Endothelial cell of umbilical vein (primary cell): ENCODE results near the gene OR52D1. TPM values are rescaled to one million over a fixed set of nuclear protein-coding genes. Genes with fewer than 3 reads are reported as not detected.

Experiments used
- BruUV-seq: library from RNA; stranded (reverse); fragments of 400-500 nt; replicated peaks from 2 replicates; lab custom pipeline; 2021; lab: Mats Ljungman, UMichigan
- CTCF ChIA-PET: fragments of 300-600, 350-600 bp; sonication (Branson Sonifier 250); formaldehyde crosslinking; loops from one replicate; lab custom pipeline; 2021; ENCODE audit warnings: antibody characterized with exemption, inconsistent platforms; lab: Charles Lee
- POLR2A ChIA-PET: fragments of 300-600, 350-600 bp; sonication (Branson Sonifier 250); formaldehyde crosslinking; loops from one replicate; lab custom pipeline; 2021; ENCODE audit warnings: antibody characterized with exemption, inconsistent platforms; lab: Charles Lee
- DNase-seq: peaks from one replicate; pipeline ENCODE4 v3.0.0-alpha.2; 2011; ENCODE audit warnings: low read depth, low spot score
- FAIRE-seq: peaks from 2 replicates; lab custom pipeline; 2011; peaks lifted over from hg19 to GRCh38; lab: Jason Lieb, UNC
- H2AFZ ChIP-seq: 2 replicates; pipeline ENCODE4 v1.6.0; 2012; ENCODE audit warnings: low read depth, low read length, control low read depth, inconsistent platforms
- H3K27ac ChIP-seq: 2 replicates; pipeline ENCODE4 v1.5.1; 2011; ENCODE audit warnings: low read depth, mild to moderate bottlenecking, control low read depth, low read length, moderate library complexity; ENCODE audit not compliant: insufficient read depth
- H3K27me3 ChIP-seq, 2 experiments: 2 replicates each; pipeline versions ENCODE4 v1.6.0 to v1.6.1; 2011; ENCODE audit warnings: low read length in 2 of 2, mixed read lengths in 1 of 2; ENCODE audit not compliant: control insufficient read depth in 2 of 2, insufficient read depth in 2 of 2
- H3K36me3 ChIP-seq, 2 experiments: 2 replicates in 1 of 2; 3 replicates in 1 of 2; pipeline ENCODE4 v1.5.1; 2011; ENCODE audit warnings: low read length in 2 of 2, mild to moderate bottlenecking in 1 of 2, moderate library complexity in 1 of 2; ENCODE audit not compliant: control insufficient read depth in 2 of 2, insufficient read depth in 2 of 2; ENCODE audit errors: extremely low read depth in 1 of 2
- H3K4me1 ChIP-seq: 3 replicates; pipeline ENCODE4 v1.5.1; 2011; ENCODE audit warnings: mild to moderate bottlenecking, low read length; ENCODE audit not compliant: control insufficient read depth, insufficient read depth; ENCODE audit errors: extremely low read depth
- H3K4me2 ChIP-seq: 2 replicates; pipeline ENCODE4 v1.6.1; 2011; ENCODE audit warnings: low read length, control low read depth, mixed read lengths; ENCODE audit not compliant: insufficient read depth
- H3K4me3 ChIP-seq, 3 experiments: fragments of 200-600 bp in 1 of 3; sonication (generic), shearing (Covaris generic) in 1 of 3; replicated peaks in 1 of 3; 2 replicates each; pipeline ENCODE4 v1.5.1; 2011 to 2016; ENCODE audit warnings: control low read depth in 3 of 3, low read length in 3 of 3, mild to moderate bottlenecking in 2 of 3, inconsistent platforms in 1 of 3, low read depth in 1 of 3, moderate library complexity in 1 of 3; ENCODE audit not compliant: insufficient read depth in 1 of 3
- H3K79me2 ChIP-seq: 2 replicates; pipeline ENCODE4 v1.6.0; 2012; ENCODE audit warnings: low read length, inconsistent platforms; ENCODE audit not compliant: control insufficient read depth, insufficient read depth
- H3K9ac ChIP-seq: replicated peaks from 2 replicates; pipeline ENCODE3; 2011; ENCODE audit warnings: low read length, control low read depth; ENCODE audit not compliant: insufficient read depth; ENCODE audit errors: extremely low read depth
- H3K9me1 ChIP-seq: replicated peaks from 3 replicates; pipeline ENCODE4 v1.6.0; 2011; ENCODE audit warnings: mild to moderate bottlenecking, low read length; ENCODE audit not compliant: control insufficient read depth, insufficient read depth; ENCODE audit errors: extremely low read depth
- H3K9me3 ChIP-seq: replicated peaks from 2 replicates; pipeline ENCODE4 v1.5.1; 2012; ENCODE audit warnings: low read length, inconsistent platforms; ENCODE audit not compliant: control insufficient read depth, insufficient read depth
- H4K20me1 ChIP-seq: replicated peaks from 2 replicates; pipeline ENCODE3; 2011; ENCODE audit warnings: mild to moderate bottlenecking, low read length; ENCODE audit not compliant: control insufficient read depth, insufficient read depth; ENCODE audit errors: extremely low read depth
- EZH2 ChIP-seq: IDR thresholded peaks from 2 replicates; pipeline ENCODE4 v1.6.1; 2012; ENCODE audit warnings: borderline replicate concordance, low read depth, mild to moderate bottlenecking, moderate library complexity, low read length, inconsistent platforms; ENCODE audit not compliant: severe bottlenecking
- FOS ChIP-seq: IDR thresholded peaks from 2 replicates; pipeline ENCODE4 v1.6.1; 2011; ENCODE audit warnings: mild to moderate bottlenecking, low read length, moderate library complexity, borderline replicate concordance; ENCODE audit not compliant: insufficient read depth
- GATA2 ChIP-seq: IDR thresholded peaks from 2 replicates; pipeline ENCODE4 v1.7.0; 2011; ENCODE audit warnings: low read depth, mild to moderate bottlenecking, moderate library complexity, mixed read lengths, low read length; ENCODE audit not compliant: insufficient read length, insufficient read depth
- JUN ChIP-seq: IDR thresholded peaks from 2 replicates; pipeline ENCODE4 v1.6.1; 2011; ENCODE audit warnings: borderline replicate concordance, low read depth; ENCODE audit not compliant: insufficient read length, insufficient read depth
- MAX ChIP-seq: IDR thresholded peaks from 2 replicates; pipeline ENCODE4 v1.6.1; 2011; ENCODE audit not compliant: insufficient read depth, insufficient read length
- MYC ChIP-seq: IDR thresholded peaks from one replicate; pipeline ENCODE4 v1.6.1; 2011; ENCODE audit warnings: mild to moderate bottlenecking, low read depth, low read length
- POLR2A ChIP-seq: IDR thresholded peaks from 2 replicates; pipeline ENCODE4 v1.6.1; 2012; ENCODE audit warnings: low read depth, mild to moderate bottlenecking, control low read depth, low read length
- POLR2AphosphoS5 ChIP-seq: IDR thresholded peaks from 2 replicates; pipeline ENCODE4 v1.6.1; 2012; ENCODE audit warnings: low read depth, mild to moderate bottlenecking, control low read depth, low read length, moderate library complexity; ENCODE audit not compliant: insufficient read depth
- dilution Hi-C: fragments of 300-500 bp; cut with MboI; formaldehyde crosslinking; loops from one replicate; pipeline ENCODE4 v1.15.0; 2019; ENCODE audit warnings: low sequenced_read_pairs; ENCODE audit not compliant: extremely low pct_ligation_motif_present
- intact Hi-C: fragments of 100-400 bp; cut with micrococcal nuclease; formaldehyde crosslinking; loops from one replicate; pipeline ENCODE4 v1.10.0; 2022
- polyA plus RNA-seq, 4 experiments: library from polyadenylated mRNA; depleted of rRNA in 3 of 4; stranded (reverse) in 3 of 4; unstranded in 1 of 4; fragments of >200 nt; gene quantifications; 2 replicates each; pipeline versions ENCODE4 v1.2.1 to v1.2.3, GENCODE V29; 2011 to 2012; ENCODE audit warnings: missing spikeins in 1 of 4
- total RNA-seq: library from RNA; stranded (reverse); gene quantifications from 2 replicates; pipeline ENCODE4 v1.2.3, GENCODE V29; 2021
- TF ChIP-seq, protein P1 (sequence below), 2 donors: IDR thresholded peaks; 1 replicate in 1 of 2; 2 replicates in 1 of 2; pipeline ENCODE4 v1.5.1; 2011; ENCODE audit warnings: low read length in 2 of 2, mild to moderate bottlenecking in 2 of 2, moderate library complexity in 2 of 2, control low read depth in 1 of 2, inconsistent platforms in 1 of 2, low read depth in 1 of 2; ENCODE audit not compliant: insufficient read depth in 1 of 2; ENCODE audit errors: extremely low read depth in 1 of 2

OR52D1 gene
- total and polyA plus RNA-seq, 2 donors (not counting 3 experiments of a cell fraction or from before 2014, with no cell fraction given), result not detected

GRCh38 chr11:5500393-5500801, 11.9 kb downstream of the OR52D1 start:
- Histone ChIP-seq H3K79me2 (no peaks in the 10 kb centered on the region), H3K9ac (no peak overlapping the region), H3K9me3 (no peaks in the 10 kb centered on the region), H3K27ac (no peak overlapping the region), H3K4me2 (no peak overlapping the region), H3K36me3 (no peaks in the 10 kb centered on the region), H3K4me3 (no peak overlapping the region), H3K4me1 (no peaks in the 10 kb centered on the region), H3K9me1 (no peaks in the 10 kb centered on the region), H3K27me3 (peaks cover 0 to 1% of the 10 kb centered on the region in 2 experiments), H2AFZ (no peak overlapping the region), H4K20me1 (no peaks in the 10 kb centered on the region)
- POLR2A ChIA-PET, result no interaction called here
- dilution Hi-C loops, result no loop called here
- FAIRE-seq, result no peak
- intact Hi-C loops, result no loop called here
- DNase-seq, result no peak
- no peak for TF ChIP-seq EZH2
- TF ChIP-seq FOS, result no peak
- TF ChIP-seq, protein P1, sequence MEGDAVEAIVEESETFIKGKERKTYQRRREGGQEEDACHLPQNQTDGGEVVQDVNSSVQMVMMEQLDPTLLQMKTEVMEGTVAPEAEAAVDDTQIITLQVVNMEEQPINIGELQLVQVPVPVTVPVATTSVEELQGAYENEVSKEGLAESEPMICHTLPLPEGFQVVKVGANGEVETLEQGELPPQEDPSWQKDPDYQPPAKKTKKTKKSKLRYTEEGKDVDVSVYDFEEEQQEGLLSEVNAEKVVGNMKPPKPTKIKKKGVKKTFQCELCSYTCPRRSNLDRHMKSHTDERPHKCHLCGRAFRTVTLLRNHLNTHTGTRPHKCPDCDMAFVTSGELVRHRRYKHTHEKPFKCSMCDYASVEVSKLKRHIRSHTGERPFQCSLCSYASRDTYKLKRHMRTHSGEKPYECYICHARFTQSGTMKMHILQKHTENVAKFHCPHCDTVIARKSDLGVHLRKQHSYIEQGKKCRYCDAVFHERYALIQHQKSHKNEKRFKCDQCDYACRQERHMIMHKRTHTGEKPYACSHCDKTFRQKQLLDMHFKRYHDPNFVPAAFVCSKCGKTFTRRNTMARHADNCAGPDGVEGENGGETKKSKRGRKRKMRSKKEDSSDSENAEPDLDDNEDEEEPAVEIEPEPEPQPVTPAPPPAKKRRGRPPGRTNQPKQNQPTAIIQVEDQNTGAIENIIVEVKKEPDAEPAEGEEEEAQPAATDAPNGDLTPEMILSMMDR (IDR thresholded peaks at IDR 0.05; ENCODE audit: extremely low read depth in 1 of 2, insufficient read depth in 1 of 2, low read depth in 1 of 2, low read length in 2 of 2), result no peak
- TF ChIP-seq JUN, result no peak
- TF ChIP-seq GATA2, result no peak
- no peak for TF ChIP-seq POLR2AphosphoS5
- TF ChIP-seq MYC, result no peak
- TF ChIP-seq POLR2A, result no peak
- no peak for TF ChIP-seq MAX
- CTCF ChIA-PET, result no interaction called here
- BruUV-seq, result no TSS peak
